Fibroblast of lung (primary cell): ENCODE results near the gene HSPG2.

ENCODE experiments used
- EZH2 ChIP-seq: IDR thresholded peaks from 2 replicates; pipeline ENCODE4 v1.5.1; 2012; ENCODE audit warnings: low read length, control low read depth, mild to moderate bottlenecking; ENCODE audit errors: missing control alignments
- TF ChIP-seq, protein P1 (sequence below), 2 donors: IDR thresholded peaks in 1 of 2; conservative IDR thresholded peaks in 1 of 2; 1 replicate in 1 of 2; 2 replicates in 1 of 2; pipeline ENCODE4 v1.5.1; 2011 to 2012; ENCODE audit warnings: low read length in 2 of 2, control low read depth in 1 of 2, inconsistent platforms in 1 of 2, low read depth in 1 of 2, mild to moderate bottlenecking in 1 of 2

DNA sequence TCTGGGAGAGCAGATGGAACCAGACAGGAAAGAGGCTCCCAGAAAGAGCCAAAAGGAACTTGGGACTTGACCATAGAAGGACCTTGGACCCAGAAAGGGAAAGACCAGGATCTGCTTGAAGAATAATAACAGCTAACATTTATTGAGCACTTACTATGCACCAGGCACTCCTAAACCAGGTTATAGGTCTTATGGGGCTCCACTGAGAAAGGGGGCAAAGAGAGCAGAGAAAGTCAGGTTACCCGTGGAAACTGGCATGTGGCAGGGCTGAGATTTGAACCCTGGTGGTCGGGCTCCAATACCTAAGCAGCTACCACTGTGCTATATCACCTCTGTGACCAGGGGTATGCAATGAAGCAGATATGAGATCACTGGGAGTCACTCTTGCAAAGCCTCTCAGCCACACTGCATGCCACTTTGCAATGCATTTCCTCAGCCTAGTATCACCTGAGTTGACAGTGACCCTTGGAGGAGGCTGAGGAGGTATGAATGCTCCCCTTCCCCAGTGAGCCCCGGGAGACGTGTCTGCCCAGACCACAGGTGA, 37.8 kb downstream of the HSPG2 start:
- TF ChIP-seq, protein P1, sequence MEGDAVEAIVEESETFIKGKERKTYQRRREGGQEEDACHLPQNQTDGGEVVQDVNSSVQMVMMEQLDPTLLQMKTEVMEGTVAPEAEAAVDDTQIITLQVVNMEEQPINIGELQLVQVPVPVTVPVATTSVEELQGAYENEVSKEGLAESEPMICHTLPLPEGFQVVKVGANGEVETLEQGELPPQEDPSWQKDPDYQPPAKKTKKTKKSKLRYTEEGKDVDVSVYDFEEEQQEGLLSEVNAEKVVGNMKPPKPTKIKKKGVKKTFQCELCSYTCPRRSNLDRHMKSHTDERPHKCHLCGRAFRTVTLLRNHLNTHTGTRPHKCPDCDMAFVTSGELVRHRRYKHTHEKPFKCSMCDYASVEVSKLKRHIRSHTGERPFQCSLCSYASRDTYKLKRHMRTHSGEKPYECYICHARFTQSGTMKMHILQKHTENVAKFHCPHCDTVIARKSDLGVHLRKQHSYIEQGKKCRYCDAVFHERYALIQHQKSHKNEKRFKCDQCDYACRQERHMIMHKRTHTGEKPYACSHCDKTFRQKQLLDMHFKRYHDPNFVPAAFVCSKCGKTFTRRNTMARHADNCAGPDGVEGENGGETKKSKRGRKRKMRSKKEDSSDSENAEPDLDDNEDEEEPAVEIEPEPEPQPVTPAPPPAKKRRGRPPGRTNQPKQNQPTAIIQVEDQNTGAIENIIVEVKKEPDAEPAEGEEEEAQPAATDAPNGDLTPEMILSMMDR (conservative IDR thresholded peaks at IDR 0.05 in 1 of 2, IDR thresholded peaks at IDR 0.05 in 1 of 2; ENCODE audit: low read depth in 1 of 2, low read length in 2 of 2) = no peak
- no peak for TF ChIP-seq EZH2
